ENCODE measurements around the gene RBMS1.

The RBMS1 gene

DNA sequence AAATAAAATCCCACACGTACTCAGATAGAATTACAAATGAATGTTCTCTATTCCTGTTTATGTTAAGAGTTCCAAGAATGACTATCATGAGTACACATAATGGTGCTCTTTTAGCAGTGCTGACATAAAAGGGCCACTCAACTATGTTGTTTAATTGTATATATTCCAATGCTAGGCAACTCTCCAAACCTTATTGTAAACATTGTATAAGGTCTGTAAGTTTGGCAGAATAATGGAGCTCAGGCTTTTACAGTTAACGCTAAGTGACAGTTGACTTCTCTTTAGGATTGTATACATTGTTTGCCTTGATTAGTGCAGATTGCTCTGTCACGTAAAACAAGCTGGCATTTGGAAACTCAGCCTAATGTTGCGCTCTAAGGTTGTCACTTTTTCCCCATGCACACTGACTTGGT lies 20.8 kb downstream of the RBMS1 start:
- TF ChIP-seq, protein P1, sequence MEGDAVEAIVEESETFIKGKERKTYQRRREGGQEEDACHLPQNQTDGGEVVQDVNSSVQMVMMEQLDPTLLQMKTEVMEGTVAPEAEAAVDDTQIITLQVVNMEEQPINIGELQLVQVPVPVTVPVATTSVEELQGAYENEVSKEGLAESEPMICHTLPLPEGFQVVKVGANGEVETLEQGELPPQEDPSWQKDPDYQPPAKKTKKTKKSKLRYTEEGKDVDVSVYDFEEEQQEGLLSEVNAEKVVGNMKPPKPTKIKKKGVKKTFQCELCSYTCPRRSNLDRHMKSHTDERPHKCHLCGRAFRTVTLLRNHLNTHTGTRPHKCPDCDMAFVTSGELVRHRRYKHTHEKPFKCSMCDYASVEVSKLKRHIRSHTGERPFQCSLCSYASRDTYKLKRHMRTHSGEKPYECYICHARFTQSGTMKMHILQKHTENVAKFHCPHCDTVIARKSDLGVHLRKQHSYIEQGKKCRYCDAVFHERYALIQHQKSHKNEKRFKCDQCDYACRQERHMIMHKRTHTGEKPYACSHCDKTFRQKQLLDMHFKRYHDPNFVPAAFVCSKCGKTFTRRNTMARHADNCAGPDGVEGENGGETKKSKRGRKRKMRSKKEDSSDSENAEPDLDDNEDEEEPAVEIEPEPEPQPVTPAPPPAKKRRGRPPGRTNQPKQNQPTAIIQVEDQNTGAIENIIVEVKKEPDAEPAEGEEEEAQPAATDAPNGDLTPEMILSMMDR (IDR thresholded peaks at IDR 0.05; ENCODE audit: insufficient read depth, low read length): no peak
- no peak for TF ChIP-seq POLR2AphosphoS5 (IDR thresholded peaks at IDR 0.05; ENCODE audit: low read depth)
- no peak for TF ChIP-seq SPI1 (IDR thresholded peaks at IDR 0.05; ENCODE audit: borderline replicate concordance, low read depth)
- TF ChIP-seq, protein P2, sequence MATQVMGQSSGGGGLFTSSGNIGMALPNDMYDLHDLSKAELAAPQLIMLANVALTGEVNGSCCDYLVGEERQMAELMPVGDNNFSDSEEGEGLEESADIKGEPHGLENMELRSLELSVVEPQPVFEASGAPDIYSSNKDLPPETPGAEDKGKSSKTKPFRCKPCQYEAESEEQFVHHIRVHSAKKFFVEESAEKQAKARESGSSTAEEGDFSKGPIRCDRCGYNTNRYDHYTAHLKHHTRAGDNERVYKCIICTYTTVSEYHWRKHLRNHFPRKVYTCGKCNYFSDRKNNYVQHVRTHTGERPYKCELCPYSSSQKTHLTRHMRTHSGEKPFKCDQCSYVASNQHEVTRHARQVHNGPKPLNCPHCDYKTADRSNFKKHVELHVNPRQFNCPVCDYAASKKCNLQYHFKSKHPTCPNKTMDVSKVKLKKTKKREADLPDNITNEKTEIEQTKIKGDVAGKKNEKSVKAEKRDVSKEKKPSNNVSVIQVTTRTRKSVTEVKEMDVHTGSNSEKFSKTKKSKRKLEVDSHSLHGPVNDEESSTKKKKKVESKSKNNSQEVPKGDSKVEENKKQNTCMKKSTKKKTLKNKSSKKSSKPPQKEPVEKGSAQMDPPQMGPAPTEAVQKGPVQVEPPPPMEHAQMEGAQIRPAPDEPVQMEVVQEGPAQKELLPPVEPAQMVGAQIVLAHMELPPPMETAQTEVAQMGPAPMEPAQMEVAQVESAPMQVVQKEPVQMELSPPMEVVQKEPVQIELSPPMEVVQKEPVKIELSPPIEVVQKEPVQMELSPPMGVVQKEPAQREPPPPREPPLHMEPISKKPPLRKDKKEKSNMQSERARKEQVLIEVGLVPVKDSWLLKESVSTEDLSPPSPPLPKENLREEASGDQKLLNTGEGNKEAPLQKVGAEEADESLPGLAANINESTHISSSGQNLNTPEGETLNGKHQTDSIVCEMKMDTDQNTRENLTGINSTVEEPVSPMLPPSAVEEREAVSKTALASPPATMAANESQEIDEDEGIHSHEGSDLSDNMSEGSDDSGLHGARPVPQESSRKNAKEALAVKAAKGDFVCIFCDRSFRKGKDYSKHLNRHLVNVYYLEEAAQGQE (IDR thresholded peaks at IDR 0.05; ENCODE audit: insufficient replicate concordance, low read depth): no peak
- TF ChIP-seq GABPA (IDR thresholded peaks at IDR 0.05; ENCODE audit: low read depth): no peak
- H3K27ac ChIP-seq (replicated peaks): no peak overlapping the region
- no peak overlapping the region for H3K4me3 ChIP-seq (replicated peaks; ENCODE audit: insufficient read depth, low read length)
- no peak for DNase-seq (ENCODE audit: low read depth in 1 of 2, low spot score in 1 of 2)
- peaks cover 11% of the 10 kb centered on the region for H3K27me3 ChIP-seq (ENCODE audit: insufficient read depth, poor library complexity, severe bottlenecking)

DNA sequence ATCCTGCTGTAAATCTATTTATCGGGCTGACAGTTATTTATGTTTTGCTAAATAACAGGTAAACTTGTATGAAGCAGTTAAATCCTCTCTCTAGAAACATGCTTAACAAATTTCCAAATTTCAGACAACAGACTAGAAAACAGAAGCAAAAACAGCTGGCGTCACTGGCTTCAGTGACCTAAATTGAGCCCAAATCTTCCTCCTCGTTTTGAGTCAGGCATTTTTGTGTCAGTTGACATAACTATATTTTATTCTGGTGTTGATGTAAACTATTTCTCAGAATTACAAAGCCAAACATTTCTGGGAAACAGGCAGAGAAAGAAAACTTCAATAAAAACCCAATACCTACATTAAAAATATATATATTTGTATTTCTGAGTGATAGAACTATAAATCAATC lies 21.7 kb downstream of the RBMS1 start:
- Histone ChIP-seq H3K27ac (replicated peaks) (no peak overlapping the region), H3K27me3 (ENCODE audit: insufficient read depth, poor library complexity, severe bottlenecking) (peaks cover 11% of the 10 kb centered on the region), H3K4me3 (replicated peaks; ENCODE audit: insufficient read depth, low read length) (no peak overlapping the region)
- no peak for DNase-seq (ENCODE audit: low read depth in 1 of 2, low spot score in 1 of 2)
- TF ChIP-seq, protein P1 (IDR thresholded peaks at IDR 0.05; ENCODE audit: insufficient read depth, low read length): no peak
- no peak for TF ChIP-seq GABPA (IDR thresholded peaks at IDR 0.05; ENCODE audit: low read depth)
- no peak for TF ChIP-seq POLR2AphosphoS5 (IDR thresholded peaks at IDR 0.05; ENCODE audit: low read depth)
- TF ChIP-seq SPI1 (IDR thresholded peaks at IDR 0.05; ENCODE audit: borderline replicate concordance, low read depth): no peak
- TF ChIP-seq, protein P2 (IDR thresholded peaks at IDR 0.05; ENCODE audit: insufficient replicate concordance, low read depth): no peak

DNA sequence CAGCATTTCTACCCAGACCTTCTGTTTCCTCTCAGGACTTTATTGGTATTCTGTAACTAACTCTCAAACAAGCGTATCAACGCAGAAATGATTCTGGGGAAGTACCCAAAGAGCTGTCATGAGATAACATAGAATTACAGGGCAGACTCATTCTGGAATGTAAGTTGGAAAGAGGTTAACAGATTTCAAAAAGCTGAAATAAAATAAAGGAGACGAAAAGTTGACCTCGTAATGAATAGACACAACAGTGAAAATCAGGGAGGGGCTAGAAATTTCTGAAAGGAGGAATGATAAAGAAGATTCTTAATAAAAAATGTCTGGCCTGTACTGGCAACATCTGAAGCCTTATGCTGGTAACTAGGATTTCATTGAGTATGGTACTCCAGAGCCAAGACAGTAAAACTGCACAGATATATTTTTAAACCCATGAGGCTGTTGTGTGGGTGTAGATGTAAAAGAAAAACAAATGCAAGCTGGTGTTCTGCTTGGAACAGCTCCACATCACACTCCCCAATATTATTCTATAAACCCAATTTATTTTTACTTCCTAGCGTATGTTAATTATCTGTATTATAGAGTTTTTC lies 23.9 kb downstream of the RBMS1 start:
- no peak overlapping the region for H3K27ac ChIP-seq (replicated peaks)

More for the DNA sequence above, 23.9 kb downstream of the RBMS1 start:
- Histone ChIP-seq H3K27me3 (ENCODE audit: insufficient read depth, poor library complexity, severe bottlenecking) (peaks cover 11% of the 10 kb centered on the region), H3K4me3 (replicated peaks; ENCODE audit: insufficient read depth, low read length) (no peak overlapping the region)
- DNase-seq (ENCODE audit: low read depth in 1 of 2, low spot score in 1 of 2): no peak
- TF ChIP-seq, protein P2 (IDR thresholded peaks at IDR 0.05; ENCODE audit: insufficient replicate concordance, low read depth): no peak
- TF ChIP-seq POLR2AphosphoS5 (IDR thresholded peaks at IDR 0.05; ENCODE audit: low read depth) (no peak), SPI1 (IDR thresholded peaks at IDR 0.05; ENCODE audit: borderline replicate concordance, low read depth) (no peak), GABPA (IDR thresholded peaks at IDR 0.05; ENCODE audit: low read depth) (no peak)
- TF ChIP-seq, protein P1 (IDR thresholded peaks at IDR 0.05; ENCODE audit: insufficient read depth, low read length): no peak

Data from HL-60 (cell line).